ENCODE results near the gene TLK2.
"Not testable (repeated sequence)": the region's sequence is repeated elsewhere in the genome, so short reads cannot be mapped to it uniquely, and the experiment has no call there.

TLK2 gene

DNA sequence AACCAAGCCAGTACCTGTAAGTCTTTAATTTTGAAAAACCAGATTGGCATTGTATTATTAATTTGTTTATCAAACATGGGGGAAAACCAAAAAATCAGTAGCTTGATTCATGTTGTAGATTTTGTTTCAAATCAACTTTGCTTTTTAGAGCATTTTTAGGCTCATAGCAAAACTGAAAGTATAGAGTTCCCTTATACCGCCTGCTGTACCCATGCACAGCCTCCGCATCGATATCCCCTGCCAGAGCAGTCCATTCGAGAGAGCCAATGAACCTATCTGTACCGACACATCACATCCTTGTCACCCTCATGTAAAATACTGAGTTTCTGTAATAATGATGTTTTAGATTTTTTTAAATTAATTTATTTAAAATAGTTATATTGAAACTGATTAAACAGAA lies 132.7 kb downstream of the TLK2 start:
- no peak for DNase-seq

DNA sequence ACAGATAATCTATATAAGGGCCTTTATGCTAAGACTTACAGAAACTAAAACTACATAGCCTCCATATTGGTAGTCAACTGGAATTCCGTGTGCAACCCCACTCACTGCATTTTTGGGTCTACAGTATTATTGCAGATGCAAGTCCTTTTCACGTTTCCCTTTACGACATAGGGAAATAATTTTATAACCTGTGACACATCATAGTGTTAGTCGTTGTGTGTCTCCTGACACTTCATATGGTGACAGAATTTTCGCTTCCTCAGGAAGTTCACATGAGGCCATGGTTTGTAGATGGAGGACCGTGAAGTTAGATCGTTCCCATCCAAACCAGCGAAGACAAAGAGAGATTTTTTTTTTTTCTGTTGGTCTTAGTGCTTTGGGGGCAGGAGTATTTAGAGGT lies 133.1 kb downstream of the TLK2 start:
- DNase-seq: no peak

DNA sequence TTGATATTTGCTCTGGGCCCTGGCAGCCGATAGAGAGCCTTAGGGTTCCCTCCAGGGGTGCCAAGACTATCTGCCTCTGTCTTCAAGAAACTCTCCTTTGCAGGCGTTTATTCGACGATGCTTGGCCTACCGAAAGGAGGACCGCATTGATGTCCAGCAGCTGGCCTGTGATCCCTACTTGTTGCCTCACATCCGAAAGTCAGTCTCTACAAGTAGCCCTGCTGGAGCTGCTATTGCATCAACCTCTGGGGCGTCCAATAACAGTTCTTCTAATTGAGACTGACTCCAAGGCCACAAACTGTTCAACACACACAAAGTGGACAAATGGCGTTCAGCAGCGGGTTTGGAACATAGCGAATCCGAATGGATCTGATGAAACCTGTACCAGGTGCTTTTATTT lies 133.7 kb downstream of the TLK2 start:
- not testable (repeated sequence) for DNase-seq

DNA sequence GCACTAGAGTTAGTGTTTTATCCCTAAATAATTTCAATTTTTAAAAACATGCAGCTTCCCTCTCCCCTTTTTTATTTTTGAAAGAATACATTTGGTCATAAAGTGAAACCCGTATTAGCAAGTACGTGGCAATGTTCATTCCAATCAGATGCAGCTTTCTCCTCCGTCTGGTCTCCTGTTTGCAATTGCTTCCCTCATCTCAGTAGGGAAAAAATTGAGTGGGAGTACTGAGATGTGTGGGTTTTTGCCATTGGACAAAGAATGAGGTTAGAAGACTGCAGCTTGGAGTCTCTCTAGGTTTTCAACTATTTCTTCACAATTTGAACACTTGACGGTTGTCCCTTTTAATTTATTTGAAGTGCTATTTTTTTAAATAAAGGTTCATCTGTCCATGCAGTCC lies 134.5 kb downstream of the TLK2 start:
- not testable (repeated sequence) for DNase-seq

DNA sequence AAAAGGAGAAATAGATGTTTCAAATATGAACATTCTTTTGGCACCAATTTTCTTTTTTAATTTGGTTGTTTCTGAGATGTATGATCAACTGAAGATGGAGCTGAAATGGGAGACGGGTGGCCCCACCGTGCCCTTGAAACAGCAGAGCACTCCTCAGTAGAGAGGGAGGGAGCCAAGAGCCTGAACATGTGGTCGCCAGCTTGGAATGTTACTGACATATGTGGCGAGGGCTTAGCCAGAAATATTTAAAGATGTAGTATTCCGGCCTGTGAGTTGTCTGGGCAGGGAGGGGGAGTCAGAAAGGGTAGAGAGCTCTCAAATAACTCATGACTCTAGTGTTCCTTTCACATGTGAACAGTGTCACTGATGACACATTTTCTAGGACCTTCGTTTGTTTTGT lies 135.5 kb downstream of the TLK2 start:
- DNase-seq: no peak

DNA sequence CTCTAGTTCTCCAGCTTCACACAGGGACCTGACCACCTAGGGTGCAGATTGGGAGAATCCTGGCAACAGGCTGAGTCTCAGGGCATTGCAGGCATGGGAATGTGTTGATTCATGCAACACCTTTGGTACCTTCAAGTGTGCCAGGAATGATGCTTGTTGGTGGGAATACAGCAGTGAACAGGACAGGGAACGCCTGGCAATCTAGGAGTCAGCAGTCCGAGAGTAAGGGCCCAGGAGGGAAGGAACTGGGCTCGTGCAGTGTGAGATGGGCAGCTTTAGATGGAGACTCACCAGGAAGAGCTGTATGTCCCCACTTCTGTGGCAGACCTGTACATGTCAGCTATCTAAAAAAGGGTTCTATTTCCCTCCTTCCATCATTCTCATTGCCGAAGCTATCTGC lies 136.9 kb downstream of the TLK2 start:
- no peak for DNase-seq

DNA sequence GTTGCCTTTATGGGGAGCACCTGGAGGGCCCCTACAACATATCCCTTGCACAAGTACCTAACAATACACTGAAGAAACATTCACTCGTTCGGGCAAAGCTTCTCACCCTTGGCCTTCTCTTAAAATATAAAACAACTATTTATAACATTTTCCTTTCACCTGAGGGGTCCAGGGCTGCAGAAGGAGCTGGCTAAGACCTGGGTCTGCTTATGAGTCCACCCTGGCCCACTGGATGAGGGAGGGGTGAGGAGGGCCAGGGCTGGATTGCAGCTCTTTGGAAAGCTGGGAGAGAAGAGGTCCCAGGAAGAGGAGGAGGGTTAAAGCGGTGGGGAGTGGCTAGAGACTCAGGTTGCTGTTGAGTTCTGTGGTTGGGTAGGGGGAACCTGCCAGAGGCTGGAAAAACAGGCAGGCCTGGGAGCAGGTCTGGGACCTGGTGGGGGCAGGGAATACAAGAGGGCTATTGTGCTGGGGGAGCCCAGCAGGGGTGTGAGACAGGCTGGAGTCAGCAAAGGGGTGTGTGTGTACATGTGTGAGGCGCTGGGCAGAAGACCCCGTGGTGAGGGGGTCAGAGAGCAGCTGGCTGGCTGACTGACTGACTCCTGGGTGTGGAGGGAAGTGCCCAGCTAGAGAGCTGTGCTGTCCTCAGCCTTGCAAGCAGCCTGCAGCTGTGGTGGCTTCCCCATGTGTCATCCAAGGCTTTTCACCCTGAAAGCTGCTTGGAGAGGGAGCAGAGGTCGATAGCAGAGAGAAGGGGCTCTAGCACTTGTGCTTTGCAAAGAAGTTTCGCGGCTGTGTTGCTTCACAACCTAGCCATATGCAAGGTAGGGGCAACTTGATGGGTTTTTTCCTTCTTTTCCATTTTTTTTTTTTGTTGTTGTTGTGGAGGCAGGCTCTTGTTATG lies 138.6 kb downstream of the TLK2 start:
- no peak for DNase-seq

DNA sequence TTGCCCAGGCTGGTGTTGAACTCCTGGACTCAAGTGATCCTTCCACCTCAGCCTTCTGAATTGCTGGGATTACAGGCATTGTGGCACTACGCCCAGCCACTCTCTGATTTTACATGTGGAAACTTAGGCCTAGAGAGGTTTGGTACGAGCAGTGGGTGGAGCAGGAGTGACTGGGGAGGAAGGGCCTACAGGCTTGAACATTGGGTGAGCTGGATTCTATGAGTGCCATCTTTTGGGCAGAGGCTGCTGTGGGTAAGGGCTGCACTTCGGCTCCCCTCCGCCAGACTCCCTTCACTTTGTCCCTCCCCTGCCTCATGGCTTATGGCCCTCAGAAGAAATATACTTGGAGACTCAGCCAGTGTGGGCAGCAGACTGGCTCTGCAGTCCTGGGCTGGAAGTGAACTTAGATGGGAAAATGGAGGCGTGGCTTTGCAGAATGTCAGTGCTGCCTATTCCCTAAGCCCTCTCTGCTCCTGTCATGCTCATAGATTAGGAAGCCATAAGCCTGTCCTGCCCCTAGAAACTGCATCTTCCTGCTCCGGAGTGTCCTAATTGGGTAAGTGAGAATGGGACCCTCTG lies 139.4 kb downstream of the TLK2 start:
- DNase-seq: no peak

DNA sequence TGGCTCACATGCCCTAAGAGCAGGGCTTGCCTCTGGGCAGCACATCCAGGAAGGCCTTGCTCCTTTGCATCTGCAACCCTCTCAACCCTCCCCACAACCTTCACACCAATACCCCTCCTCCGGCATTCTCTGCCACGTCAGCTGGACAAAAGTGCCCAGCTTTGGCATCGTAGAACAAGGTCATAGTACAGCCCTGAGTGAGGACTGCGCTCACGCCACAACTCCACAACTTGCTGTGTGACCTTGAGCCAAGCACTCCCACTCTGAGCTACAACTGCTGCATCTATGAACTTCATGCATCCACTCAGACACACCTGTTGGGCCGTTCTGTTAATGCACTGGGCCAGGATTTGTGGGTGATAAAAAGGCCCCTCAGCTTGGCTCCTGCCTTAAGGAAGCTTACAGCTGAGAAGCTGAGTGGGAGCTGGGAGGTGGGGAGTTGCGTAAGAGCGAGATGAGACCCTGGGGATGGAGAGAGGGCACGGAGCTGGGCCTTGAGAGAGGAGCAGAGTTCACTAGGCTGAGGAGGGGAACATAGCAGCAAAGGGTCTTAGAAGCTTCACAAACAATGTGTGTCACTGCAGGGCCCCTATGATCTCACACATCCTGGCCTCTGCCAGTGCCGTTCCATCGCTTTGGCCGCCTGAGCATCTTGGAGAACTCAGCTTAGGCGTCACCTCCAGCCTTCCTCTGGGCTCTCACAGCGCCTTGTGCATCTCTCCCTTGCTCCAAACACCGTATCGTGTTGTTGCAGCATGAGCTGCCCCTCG lies 140.2 kb downstream of the TLK2 start:
- DNase-seq: no peak

DNA sequence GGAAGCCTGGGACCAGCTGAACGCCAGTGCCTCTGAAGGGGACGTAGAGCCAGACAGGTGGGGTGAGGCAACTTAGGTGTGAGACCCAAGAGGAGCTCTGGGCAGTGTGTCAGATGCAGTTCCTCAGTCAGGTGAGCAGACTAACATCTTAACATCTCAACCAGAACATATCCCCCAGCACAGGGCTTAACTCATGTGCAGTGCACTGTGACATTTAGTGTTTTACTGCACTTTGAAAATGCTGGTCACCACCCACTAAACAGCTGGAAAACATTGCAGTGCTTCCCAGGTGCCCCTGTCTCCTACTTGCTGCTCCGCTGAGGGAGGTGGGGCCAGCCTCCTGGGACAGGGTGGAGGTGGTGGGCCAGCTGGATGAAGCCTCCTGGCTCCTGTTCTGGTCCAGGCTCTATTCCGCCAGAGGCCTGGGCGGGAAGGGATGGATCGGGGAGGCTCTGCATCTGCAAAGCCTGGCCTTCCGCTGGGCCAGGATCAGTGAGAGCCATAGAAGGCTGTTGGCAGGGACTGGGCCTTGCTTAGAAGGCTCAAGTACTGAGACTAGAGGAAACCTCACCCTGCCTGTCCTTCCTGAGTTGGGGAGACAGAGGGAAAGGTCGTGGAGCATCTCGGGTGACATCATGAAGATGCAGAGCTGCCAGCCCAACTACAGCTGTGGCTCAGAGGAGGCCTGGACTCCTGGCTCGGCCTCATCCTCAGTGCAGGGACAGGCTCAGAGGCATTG lies 141.0 kb downstream of the TLK2 start:
- no peak for DNase-seq

DNA sequence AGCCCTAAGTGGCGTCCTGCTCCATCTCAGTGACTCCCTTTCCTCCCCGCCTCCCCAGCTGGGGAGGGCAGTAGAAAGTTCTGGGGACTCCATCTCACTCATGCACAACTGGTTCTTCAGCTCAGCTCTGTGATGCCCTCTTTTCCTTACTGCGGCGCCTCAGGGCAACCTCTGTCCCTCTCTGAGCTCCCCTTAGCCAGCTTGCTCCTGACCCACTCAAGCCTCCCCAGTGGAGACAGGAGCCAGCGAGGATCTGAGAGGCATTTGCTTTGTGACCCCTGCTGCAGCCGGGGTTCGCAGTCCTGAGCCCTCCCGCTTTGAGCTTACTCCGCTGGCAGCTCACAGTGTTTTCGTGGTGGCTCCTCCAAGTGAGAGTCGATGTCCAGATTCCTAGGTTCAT lies 142.6 kb downstream of the TLK2 start:
- DNase-seq: no peak

DNA sequence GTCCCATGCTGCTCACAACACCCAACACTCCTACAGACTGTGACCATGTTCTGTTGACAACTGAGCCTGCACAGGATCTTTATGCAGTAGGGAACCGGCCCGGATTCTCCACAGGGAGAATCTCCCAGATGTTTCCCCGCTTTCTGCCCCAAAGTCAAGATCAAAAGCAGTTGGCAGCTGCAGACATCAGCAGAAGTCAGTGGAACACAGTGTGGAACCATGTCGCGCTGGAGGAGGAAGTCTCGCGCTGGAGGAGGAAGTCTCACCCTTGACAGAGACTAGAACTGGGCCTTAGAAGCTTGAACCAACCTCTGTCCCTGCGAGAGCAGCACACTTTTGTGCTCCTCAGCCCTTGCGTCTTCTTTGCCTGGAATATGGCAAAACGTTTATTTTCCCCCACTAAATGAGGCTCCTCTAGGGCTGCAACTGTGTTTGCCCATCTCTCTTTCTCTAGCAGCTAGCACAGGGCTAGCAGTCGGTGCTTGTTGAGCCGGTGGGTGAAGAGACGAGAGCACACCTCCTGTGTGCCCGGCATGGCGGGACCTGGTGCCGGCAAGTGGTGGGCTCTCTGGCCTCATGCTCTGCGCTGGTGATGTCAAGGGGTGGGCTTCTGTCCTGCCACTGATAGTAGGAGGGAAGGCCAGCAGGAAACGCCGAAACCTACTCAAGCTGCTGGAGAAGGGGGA lies 146.7 kb downstream of the TLK2 start:
- DNase-seq: no peak

DNA sequence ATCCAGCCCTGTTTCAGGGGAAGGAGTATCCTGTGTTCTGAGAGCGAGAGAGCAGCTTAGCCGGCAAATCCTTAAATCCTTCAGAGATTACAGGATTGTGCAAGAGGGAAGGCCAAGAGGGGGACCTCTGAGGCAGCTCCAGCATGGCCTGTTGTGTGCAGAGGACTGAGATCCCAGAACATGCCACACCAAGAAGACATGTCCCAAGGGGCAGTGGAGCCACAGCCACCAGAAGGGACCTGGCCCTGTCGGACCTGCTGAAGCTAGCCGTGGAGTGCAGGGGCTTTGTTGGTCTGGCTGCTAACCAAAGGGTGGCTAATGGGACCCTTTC lies 147.2 kb downstream of the TLK2 start:
- DNase-seq: no peak

DNA sequence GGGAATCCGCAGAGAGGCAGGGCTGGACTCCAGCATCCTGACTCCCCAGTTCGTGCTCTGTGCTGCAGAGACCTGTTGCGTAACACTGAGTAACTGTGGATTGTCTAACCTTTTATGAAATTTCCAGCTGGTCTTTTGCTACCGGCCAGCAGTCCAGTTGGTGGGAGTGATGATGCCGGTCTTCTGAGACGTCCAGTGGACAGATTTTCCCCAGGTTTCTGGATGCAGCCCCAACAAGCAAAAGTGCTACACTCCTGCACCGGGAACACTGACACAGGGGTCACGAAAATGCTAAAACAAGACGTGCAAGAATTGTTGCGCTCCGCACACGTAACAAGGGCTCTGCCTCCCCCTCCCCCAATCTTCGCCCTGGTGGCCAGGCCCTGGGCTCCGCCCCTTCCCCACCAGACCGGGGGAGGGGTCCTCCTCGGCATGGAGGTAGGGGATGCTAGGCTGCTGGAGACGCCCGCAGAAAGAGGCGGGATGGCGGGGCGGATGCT lies 148.1 kb downstream of the TLK2 start:
- DNase-seq: peak; percentile 47

DNA sequence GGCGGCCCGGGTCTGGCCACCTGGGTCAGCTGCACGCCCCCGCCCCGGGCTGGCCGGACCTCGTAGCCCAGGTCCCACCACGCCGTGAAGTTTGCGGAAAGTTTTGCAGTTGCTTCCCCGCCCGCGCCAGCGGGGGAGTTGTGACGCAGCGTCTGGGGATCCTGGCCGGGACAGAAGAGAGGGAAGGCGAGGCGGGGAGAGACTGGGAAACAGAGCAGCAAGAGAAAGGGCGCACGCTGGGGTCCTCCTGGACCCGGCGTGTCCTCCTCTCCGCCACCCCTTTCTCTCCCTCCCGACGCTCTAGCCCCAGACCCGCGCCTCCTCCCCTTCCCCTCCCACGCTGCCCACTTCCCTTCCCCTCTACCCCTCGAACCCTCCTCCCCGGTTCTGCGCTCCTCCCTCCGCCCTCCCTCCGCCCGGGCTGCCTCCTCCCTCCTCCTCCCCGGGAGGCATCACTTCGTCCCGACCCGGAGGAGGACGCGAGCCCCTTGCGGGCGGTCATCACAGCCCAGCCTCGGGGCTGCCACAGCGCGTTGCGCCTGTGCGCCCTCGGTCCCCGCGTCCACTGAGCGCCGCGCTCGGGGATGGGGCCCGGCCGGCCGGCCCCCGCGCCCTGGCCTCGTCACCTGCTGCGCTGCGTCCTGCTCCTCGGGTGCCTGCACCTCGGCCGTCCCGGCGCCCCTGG lies 148.7 kb downstream of the TLK2 start, which contains the start of gene MRC2:
MRC2 (plus strand) TSS at position 452 of the 685 bp plus-strand sequence; CDS start at position 585, 133 bp downstream.
- DNase-seq: peak; percentile 78

DNA sequence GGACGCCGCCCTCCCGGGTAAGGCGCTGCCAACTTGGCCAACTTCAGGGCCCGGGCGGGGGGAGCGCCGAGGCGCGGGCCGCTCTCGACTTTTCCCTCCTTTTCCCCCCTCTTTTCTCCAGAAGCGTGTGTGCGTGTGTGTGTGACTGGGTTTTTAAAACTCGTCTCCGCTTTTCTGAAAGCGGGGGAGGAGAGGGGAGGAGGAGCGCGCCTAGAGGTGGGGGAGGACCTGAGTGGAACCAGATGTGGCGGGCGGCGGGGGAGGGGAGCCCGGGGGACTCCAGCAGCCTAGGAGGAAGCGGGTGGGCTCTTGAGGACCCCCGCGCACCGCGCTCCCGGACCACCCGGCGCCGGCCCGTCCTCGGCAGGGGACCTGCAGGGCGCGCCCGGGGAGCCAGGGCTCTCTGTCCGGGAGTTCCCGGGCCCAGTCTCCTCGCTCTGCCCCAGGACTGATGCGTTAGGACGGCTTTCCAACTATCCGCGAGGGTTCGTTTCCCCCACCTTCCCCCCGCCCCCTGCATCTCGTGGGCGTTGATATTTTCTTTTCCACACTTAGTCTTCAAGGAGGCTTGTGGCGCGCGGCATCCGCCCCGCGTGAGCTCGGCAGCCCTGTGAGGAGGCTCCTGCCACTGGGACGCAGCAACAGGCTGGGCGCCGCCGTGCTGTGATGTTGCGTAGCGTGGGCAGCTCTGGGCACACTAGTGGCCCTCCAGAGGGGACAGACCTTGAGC lies 149.4 kb downstream of the TLK2 start:
- DNase-seq: peak; percentile 70

DNA sequence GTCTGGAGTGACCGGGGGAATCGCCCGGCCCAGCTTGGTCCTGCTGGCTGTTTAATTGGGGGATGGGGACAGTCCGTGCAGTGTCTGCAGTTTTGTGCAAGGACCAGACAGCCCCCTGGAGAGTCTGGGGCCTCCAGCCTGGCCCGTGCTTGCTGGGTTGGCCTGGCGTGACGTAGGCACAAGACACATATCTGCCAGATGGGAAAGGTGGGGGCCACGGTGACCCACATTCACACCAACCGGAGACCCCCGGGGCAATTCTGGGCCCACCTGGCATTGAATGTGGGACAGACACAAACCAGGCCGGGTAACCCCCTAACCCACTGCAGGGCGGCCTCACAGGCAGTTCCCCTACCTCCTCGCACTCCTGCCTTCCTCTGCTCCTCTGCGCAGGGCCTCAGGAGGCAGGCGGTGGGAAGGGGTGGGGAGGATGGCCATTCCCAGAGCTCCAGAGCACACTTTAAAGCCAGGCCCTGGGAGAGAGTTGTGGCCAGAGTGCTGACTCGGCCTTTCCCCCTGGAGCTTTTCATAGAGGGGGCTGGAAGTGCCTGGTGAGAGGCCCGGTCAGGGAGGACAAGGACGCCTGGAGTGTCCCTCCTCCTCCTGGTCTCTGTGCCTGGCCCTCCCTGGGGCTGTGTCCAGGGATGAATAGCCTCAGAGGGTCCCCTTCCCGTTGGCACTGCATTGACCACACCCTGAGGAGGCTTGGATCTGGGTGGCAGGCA lies 150.4 kb downstream of the TLK2 start:
- DNase-seq: no peak

DNA sequence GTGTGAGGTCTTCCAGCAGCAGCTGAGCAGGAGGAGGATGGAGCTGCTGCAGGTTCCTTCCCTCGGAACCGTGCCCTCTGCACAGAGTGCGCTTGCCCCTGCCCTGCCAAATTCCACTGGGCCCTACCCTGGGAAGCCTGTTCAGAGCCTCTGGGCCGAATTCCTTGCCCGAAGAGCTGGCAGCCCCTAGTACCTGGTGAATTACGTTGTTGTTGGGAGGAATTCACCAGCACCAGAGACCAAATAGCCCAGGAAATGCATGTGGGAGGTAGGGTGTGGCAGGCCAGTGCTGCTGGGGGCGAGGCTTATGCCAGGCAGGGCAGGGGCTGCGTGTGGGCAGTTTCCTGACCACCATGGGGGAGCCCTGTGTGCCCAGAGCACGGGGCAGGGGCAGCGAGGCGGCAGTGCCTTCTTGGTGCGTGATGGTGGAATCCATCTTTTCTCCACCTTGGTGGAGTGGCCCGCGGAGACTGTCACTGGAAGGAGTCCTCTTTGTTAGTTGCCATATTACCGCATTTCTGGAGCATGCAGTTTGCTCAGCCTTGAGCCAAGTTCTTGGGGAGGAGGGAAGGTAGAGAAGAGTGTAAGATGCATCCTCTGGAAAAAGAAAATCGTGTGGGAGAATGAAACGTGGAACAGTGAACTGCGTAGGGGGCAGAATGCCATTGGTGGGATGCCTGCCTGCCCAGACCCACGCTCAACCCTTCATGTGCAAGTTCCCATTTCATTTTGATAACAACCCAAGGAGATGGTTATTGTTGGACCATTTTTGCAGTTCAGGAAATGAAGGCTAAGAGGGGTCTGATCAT lies 151.1 kb downstream of the TLK2 start:
- DNase-seq: no peak

DNA sequence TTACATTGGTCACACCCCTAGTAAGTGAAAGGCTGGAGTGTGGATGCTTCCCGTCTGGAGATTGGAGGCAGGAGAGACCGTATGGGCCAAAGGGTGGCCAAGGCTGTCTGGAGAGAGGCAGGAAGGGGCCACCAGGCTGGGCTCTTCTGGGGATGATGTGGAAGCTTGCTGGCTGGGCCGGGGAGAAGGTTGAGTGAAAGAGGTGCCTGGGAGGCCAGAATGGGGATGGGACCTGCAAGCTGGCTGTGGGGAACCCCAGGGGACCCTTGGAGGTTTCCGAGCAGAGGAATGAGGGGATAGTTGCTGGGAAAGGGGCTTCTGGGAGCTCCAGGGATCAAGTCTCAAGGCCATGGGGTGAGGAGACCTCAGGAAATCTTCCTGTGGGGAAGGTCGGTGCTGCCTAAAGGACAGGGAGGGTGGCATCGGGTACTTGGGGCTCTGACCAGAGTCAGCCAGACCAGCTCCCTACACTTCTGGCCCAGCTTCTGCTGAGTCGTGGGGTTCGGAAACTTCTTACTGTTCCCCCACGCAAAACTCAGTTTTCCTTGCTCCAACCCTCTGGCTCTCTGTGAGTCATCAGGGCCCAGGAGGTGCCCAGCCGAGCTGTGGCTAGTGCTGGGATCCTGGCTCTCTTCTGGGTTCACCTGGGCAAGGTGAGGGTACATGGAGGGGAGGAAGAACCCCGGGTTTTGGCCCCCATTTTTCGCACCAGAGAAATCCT lies 151.9 kb downstream of the TLK2 start:
- no peak for DNase-seq
